GM18499 (cell line): ENCODE data around the gene KLK7.
"Not testable (repeated sequence)": the region's sequence is repeated elsewhere in the genome, so short reads cannot be mapped to it uniquely, and the experiment has no call there.

Experiments
- ATAC-seq: cut with Tn5 transposase; IDR thresholded peaks from one replicate; pipeline ENCODE4 v1.9.1; 2021; ENCODE audit warnings: moderate number of reproducible peaks; ENCODE audit not compliant: insufficient read depth, unreplicated experiment

KLK7 gene

DNA sequence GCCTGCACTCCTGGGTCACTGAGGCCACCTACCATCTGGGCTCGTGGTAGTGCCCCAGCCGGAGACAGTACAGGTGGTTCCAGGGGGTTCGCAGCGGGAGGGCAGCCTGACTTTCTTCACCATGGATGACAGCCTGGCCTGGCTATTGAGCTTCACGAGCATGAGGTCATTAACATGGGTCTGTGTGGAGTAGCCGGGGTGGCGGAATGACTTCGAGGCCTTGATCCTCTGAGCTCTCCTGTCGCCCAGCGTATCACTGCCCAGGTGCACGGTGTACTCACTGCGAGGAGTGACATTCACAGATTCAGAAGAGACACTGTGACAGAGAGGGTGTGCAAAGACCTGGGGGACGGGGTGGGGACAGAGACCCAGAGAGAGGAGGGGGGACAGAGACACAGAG lies 3.5 kb downstream of the KLK7 start:
- no peak for ATAC-seq

DNA sequence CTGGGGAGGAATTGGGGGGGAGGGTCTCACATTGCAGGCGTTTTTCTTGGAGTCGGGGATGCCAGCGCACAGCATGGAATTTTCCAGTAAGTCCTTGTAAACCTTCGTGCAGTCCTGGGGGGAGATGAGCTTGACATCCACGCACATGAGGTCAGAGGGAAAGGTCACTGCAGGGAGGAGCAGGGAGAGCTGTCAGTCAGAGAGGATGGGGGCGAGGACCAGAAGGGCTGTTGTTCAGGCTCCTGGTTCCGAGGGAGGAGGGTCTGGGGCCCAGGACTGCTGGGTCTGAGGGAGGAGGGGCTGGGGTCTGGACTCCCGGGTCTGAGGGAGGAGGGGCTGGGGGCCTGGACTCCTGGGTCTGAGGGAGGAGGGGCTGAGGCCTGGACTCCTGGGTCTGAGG lies 4.0 kb downstream of the KLK7 start:
- ATAC-seq: no peak

DNA sequence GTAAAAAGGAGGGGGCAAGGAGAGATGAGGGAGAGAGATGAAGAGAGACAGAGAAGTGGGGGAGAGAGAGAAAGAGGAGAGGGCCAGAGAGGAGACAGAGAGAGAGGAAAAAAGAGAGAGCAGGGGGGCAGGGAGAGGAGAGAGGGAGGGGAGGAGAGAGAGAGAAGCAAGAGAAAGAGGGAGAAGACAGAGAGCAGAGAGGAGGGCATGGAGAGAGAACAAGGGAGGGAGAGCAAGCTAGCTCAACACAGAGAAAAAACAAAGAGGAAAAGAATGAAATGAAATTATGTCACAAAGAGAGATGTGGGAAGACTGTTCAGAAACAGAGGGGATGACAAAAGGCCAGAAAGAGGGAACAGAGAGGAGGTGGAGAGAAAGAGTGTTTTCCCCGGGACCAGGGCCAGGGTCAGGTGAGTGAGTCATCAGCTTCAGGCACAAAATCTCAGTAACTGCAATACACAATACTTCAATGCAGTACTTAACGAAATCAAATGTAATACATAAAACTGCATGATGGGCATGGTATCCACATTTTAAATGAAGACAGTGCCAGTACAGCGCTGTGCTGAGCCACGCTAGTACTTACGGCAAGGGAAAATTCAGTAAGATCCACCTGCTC lies 4.8 kb downstream of the KLK7 start:
- no peak for ATAC-seq

DNA sequence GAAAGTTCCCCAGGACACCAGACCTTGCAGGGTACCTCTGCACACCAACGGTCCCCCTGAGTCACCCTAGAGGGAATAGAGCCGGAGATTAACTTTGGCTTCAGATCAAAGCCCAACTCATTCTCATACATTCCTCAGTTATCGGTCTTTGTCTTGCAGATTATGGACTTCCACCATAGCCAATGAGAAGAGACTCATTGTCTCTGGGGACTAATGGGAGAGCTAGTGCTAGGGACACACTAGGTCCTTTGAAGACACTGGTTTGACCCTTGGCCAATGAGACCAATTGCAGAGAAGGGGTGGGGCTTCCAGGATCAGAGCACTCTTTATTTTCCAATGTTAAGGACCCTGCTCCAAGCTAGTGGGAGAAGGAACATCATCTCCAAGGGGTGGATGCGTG lies 6.1 kb downstream of the KLK7 start:
- no peak for ATAC-seq

DNA sequence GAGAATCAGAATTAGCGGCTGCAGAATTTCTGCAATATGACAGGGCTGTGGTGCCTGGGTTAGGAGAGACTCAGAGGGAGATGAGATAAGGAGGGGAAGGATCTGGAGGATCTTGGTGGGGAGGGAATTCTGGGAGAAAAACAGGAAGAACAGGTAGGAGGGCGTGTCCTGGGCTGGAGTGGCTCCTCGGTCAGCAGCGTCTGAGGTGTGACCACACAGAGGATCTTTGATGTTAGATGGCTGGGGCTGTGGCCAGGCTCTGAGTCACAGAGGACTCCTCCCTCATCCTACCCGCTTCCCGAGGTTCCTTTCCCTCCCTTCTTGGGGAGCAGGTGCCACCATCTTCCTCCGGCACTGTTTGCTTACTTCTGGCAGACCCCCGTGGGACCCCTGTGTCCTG lies 8.0 kb downstream of the KLK7 start:
- no peak for ATAC-seq

DNA sequence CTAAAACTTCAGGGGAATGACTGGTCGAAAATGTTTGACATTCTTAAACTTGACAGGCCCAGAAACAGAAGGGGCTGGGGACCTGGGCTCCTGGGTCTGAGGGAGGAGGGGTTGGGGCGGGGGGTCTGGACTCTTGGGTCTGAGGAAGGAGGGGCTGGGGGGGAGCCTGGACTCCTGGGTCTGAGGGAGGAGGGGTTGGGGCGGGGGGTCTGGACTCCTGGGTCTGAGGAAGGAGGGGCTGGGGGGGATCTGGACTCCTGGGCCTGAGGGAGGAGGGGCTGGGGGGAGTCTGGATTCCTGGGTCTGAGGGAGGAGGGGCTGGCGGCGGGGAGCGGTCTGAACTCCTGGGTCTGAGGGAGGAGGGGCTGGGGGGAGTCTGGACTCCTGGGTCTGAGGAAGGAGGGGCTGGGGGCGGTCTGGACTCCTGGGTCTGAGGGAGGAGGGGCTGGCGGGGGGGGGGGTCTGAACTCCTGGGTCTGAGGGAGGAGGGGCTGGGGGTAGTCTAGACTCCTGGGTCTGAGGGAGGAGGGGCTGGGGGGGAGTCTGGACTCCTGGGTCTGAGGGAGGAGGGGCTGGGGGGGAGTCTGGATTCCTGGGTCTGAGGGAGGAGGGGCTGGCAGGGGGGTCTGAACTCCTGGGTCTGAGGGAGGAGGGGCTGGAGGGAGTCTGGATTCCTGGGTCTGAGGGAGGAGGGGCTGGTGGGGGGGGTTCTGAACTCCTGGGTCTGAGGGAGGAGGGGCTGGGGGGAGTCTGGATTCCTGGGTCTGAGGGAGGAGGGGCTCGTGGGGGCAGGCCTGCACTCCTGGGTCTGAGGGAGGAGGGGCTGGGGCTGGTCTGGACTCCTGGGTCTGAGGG lies 8.8 kb downstream of the KLK7 start:
- ATAC-seq: no peak

DNA sequence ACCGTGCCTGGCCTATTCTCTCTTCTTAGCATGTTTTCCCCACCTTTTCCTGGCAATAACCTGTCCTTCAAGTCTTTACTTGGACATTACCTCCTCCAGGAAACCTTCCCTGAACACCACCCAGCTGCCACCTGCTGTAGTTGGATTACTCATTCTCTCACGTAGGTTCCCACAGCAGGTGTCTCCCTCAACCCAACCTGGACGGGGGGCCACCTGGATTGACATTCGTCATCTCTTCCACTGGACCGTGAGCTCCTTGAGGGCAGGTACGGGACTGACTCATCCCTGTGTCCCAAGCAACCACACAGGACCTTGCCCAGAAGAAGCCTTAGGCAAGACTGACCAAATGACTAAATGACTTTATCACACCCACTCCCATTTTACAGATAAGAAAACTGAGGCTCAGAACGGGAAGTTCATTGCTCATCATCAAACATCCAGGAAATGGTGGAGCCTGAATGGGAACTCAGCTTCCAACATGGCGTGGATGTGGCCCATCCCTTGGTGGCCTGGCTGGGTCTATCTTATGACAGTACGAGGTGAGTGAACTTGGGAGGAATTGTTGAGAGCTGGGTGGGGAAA lies 10.8 kb downstream of the KLK7 start:
- ATAC-seq: no peak

DNA sequence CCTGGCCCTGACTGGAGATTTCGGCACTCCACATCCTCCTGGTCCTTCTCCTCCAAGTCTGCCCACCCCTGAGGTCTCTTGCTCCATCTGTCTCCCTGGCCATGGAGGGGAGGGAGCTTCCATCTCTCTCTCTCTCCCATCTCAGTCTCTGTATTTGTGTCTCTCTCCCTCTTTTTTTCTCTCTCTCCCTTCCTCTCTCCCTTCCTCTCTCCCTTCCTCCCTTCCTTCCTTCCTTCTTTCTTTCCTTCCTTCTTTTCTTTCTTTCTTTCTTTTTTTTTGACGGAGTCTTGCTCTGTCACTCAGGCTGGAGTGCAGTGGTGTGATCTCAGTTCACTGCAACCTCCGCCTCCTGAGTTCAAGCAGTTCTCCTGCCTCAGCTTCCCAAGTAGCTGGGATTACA lies 13.9 kb downstream of the KLK7 start:
- ATAC-seq: not testable (repeated sequence)

DNA sequence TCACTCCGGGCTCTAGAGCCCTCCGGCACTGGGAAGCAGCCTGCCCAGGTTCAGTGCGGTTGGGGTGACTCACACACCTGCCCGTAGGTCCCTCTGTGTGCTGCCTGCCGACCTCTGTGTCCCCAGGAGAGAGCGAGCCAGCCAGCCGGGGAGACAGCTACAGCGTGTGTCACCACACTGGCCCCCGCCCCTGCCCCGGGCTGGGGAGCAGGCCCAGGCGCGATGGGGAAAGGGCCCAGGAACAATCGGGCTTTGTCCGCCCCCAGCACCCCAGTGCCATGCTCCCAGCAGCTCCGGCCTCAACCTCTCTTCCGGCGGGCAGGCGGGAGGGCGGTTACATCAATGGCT lies 14.3 kb downstream of the KLK7 start, which contains the start of gene KLK6:
Gene KLK6 (minus strand): TSS at position 179 of the 348 bp plus-strand sequence. CDS start 1,487 bp downstream, outside the sequence.
- ATAC-seq: no peak

DNA sequence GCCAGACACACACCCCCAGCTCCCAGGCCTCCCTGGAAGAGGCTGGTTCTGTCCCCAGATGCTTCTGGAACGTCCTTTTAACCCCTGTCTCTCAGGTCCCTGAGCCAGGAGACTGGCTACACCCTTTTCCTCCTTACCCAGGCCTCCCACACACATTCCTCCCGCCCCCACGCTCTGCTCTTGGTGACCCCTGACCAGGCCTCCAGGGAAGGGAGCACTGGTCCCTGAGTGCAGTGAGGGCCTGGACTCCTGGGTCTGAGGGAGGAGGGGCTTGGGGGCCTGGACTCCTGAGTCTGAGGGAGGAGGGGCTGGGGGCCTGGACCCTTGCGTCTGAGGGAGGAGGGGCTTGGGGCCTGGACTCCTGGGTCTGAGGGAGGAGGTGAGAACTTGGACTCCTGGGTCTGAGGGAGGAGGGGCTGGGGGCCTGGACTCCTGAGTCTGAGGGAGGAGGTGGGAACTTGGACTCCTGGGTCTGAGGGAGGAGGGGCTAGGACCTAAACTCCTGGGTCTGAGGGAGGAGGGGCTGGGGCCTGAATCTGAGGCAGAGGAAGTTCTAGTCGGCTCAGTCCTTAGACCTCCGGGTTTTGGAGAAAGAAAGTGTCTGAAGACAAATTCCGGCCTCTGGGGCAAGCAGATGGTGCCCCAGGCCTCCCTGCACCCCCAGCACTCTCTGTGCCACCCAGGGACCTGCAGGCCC lies 14.9 kb downstream of the KLK7 start:
- no peak for ATAC-seq

DNA sequence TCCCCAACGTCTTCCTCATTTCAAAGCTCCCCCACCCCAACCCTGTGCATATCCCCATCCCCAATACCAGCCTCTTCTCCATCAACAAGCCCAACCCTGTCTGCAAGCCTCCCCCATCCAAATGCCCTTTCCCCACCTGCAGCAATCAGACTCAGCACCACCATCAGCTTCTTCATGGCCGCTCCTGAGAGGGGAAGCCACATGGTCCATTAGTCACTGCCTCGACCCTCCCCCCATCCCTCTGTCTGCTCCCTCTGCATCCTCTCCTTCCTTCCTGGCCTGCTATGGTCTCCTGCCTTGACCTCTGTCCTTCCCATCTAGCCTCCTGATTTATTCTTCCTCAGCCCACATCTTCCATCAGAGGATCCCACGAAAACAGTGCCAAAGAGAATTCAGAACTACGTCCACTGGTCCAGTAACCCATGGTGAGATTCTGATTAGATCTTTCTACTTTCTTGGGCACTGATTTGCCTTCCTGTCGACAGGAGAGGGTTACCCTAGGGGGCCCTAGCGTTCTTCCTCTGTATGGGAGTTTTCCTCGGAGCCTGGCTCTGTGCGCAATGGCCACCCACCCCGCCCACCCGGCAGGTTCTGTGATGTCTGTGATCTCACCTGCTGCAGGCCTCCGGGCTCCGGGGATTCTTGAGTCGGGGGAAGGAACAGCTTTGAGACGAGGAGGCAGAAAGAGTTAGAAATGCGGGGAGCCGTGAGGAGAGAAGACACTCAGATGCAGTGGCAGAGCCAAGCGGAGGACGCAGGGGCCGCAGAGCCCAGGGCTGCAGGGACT lies 15.6 kb downstream of the KLK7 start:
- ATAC-seq: no peak

DNA sequence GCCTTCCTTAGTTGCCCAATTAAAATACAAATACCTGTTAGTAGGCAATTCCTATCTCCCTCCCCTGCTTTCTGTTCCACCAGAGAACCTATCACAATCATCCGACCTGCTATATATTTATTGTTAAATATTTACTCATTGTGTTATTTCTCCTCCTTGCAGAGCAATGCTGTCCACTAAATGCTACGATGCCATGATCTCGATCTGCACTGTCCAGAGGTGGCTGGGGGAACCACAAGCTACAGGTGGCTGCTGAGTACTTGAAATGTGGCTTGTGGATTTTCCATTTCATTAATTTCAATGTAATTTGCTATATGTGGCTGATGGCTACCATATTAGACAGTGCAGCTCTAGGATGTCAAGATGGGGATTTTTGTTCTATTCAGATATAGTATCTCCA lies 19.5 kb downstream of the KLK7 start:
- no peak for ATAC-seq

DNA sequence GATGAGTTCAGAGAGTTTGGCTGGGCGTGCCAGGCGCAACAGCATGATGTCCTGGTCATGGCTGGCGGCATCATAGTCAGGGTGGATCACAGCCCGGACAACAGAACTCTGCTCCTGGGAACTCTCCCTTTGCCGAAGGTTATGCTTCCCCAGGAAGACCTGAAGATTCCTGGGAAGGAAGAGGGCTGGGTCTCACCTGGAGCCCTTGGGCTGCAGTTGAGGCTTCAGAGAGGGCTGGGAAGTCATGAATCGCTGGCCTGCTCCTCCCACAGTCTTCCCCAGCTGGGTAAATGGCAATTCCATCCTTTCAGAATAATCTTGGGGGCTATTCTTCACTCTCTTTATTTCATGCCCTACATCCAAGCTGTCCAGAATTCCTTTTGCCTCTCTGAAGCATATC lies 20.3 kb downstream of the KLK7 start:
- no peak for ATAC-seq

DNA sequence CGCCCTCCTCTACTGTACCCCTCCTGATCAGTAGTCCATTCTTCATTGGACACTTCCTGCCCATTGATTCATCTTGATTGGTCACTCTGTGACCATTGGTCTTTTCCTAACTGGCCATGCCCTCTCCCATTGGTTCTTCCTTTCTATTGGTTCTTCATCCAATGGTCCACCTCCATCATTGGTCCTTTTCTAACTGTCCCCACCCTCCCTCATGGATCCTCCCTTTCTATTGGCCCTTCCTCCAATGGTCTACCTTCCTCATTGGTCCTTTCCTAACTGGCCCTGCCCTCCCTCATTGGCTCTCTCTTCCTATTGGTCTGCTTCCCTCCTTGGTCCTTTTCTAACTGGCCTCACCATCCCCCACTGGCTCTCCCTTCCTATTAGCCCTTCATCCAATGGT lies 21.5 kb downstream of the KLK7 start:
- ATAC-seq: no peak

DNA sequence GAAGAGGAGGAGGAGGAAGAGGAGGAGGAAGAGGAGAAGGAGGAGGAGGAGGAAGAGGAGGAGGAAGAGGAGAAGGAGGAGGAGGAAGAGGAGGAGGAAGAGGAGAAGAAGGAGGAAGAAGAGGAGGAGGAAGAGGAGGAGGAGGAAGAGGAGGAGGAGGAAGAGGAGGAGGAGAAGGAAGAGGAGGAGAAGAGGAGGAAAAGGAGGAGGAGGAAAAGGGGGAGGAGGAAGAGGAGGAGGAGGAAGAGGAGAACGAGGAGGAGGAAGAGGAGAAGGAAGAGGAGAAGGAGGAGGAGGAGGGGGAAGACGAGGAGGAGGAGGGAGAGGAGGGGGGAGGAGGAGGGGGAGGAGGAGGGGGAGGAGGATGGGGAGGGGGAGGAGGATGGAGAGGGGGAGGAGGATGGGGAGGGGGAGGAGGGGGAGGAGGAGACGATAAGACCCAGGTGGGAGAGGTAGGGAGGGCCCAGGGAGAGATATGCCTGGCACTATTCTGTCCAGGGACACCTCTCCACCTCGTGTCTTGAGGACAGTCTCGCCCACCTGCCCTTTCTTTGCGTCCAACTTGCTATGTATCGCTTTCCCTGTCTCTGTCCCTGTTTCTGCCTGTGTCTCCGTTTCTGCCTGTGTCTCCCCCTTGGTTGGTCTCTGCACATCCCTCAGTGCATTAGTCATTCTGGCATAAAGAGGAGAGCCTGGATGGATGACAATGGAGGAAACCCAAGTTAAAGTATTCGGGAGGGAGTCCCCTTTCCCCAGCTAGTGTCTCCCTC lies 23.8 kb downstream of the KLK7 start:
- ATAC-seq: no peak

DNA sequence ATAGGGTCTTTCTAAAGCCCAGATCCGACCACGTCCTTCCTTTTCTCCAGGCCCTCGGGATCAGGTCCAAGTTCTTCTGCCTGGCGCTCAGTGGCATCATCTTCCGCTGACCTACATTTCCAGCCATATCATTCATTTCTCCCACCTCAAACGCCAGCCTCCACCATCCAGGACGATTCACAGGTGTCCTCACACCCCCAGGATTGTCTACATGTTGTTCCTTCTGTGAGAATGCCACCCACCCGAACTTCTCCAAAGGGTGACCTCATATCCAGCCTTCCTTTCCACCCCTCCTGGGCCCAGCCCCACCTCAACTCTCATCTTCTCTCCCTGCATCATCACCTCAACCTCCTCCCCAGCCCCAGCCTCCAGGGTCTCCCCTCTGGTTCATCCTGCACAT lies 26.1 kb downstream of the KLK7 start:
- no peak for ATAC-seq

DNA sequence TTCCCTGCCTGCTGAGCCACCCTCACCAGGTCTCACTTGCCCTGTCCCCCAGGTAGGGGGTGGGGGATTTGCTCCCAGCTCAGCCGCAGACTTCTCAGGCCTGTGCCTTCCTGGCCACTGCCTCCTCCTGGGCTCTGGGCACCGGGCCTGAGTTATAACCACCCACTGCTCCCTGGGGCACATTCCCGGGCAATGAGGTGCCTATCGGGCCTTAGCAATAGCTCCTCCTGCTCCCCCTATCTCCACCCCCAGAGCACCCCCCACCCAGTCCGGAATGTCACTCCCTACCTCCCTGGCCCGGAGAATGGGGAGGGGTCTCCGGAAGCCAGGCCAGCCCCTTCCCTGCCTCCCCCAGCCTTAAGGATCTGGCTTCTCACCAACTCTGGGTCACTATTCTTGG lies 30.8 kb downstream of the KLK7 start, which contains the start of gene KLK5:
Gene KLK5 (minus strand): TSS at position 129 of the 400 bp plus-strand sequence. CDS start 381 bp downstream, outside the sequence.
- no peak for ATAC-seq

DNA sequence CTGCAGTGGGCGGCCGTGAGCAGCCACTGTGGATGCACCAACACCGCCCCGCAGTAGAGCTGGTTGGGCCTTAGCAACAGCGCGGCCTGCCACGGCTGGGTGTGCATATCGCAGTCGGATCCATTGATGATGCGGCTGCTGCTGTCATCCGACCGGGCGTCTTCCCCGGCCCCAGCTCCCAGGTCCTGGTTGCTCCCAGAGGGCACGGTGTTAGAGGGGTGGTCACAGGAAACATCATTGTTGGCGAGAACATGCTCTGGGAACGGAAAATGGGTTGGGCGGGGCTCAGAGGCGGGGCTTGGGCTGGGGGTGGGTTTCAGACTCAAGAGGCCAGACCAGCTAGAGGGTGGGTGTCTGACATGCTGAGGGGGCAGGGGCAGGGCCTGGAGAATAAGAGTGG lies 33.9 kb downstream of the KLK7 start:
- ATAC-seq: no peak

DNA sequence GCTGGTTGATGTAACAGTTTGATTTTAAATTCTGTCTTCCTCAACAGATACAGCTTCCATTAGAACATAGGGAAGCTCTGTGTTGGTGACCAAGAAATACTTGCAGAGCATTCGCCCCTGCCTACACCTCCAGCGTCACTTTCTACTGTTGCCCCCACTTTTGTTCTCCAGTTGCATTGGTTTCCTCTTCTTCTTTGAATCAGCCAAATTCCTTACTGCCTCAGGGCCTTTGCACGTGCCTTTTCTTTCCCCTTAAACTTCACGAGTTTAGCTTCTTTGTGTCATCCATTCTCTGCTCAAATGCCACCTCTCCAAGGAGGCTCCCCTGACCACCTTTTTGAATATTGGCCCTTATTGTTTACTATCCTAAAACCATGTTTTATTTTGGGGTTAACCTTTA lies 36.6 kb downstream of the KLK7 start:
- ATAC-seq: no peak
